ENCODE data around the gene SNRNP200.
"Not testable (repeated sequence)": the region's sequence is repeated elsewhere in the genome, so short reads cannot be mapped to it uniquely, and the experiment has no call there.

The SNRNP200 gene

GRCh38 chr2:96325041-96325883 lies 19.9 kb upstream of the SNRNP200 start, which contains the start of gene ITPRIPL1:
TSS of gene ITPRIPL1 (plus strand) at chr2:96325317. CDS start at chr2:96325840, 523 bp downstream.
- no peak for DNase-seq (ENCODE audit: low read depth)

- no peak for DNase-seq (ENCODE audit: low read depth)
Measured at GRCh38 chr2:96324721-96325040, 19.3 kb upstream of the SNRNP200 start.

- DNase-seq (ENCODE audit: low read depth), result no peak
Measured at GRCh38 chr2:96323849-96324248, 18.5 kb upstream of the SNRNP200 start.

GRCh38 chr2:96320728-96321622 lies 15.6 kb upstream of the SNRNP200 start:
- DNase-seq (ENCODE audit: low read depth), result no peak

- no peak for DNase-seq (ENCODE audit: low read depth)
Measured at GRCh38 chr2:96320326-96320725, 15.0 kb upstream of the SNRNP200 start.

GRCh38 chr2:96319396-96319795 lies 14.1 kb upstream of the SNRNP200 start:
- no peak for DNase-seq (ENCODE audit: low read depth)

- DNase-seq (ENCODE audit: low read depth), result no peak
Measured at GRCh38 chr2:96318723-96319122, 13.4 kb upstream of the SNRNP200 start.

- no peak for DNase-seq (ENCODE audit: low read depth)
Measured at GRCh38 chr2:96317584-96317997, 12.2 kb upstream of the SNRNP200 start.

GRCh38 chr2:96316999-96317398 lies 11.7 kb upstream of the SNRNP200 start:
- DNase-seq (ENCODE audit: low read depth), result no peak

GRCh38 chr2:96315400-96316071 lies 10.2 kb upstream of the SNRNP200 start:
- no peak for DNase-seq (ENCODE audit: low read depth)

- no peak for DNase-seq (ENCODE audit: low read depth)
Measured at GRCh38 chr2:96315005-96315399, 9.7 kb upstream of the SNRNP200 start.

GRCh38 chr2:96308248-96308647 lies 2.9 kb upstream of the SNRNP200 start:
- no peak for DNase-seq (ENCODE audit: low read depth)

- DNase-seq (ENCODE audit: low read depth), result no peak
Measured at GRCh38 chr2:96306370-96306769, 1.0 kb upstream of the SNRNP200 start.

- DNase-seq (ENCODE audit: low read depth), result no peak
Measured at GRCh38 chr2:96305979-96306308, 598 bp upstream of the SNRNP200 start.

GRCh38 chr2:96304606-96305005 lies 740 bp downstream of the SNRNP200 start:
- no peak for DNase-seq (ENCODE audit: low read depth)

GRCh38 chr2:96301865-96302264 lies 3.5 kb downstream of the SNRNP200 start:
- no peak for DNase-seq (ENCODE audit: low read depth)

- DNase-seq (ENCODE audit: low read depth), result no peak
Measured at GRCh38 chr2:96296925-96297324, 8.4 kb downstream of the SNRNP200 start.

- not testable (repeated sequence) for DNase-seq (ENCODE audit: low read depth)
Measured at GRCh38 chr2:96294271-96294670, 11.1 kb downstream of the SNRNP200 start.

GRCh38 chr2:96291751-96292150 lies 13.6 kb downstream of the SNRNP200 start:
- DNase-seq (ENCODE audit: low read depth), result no peak

- DNase-seq (ENCODE audit: low read depth), result no peak
Measured at GRCh38 chr2:96287273-96287856, 18.0 kb downstream of the SNRNP200 start.

GRCh38 chr2:96276787-96277499 lies 28.4 kb downstream of the SNRNP200 start:
- no peak for DNase-seq (ENCODE audit: low read depth)

All from T-helper 22 cell (primary cell).